Measurements from ENCODE around the gene SYNE1. TPM values are rescaled to one million over a fixed set of nuclear protein-coding genes. Genes with fewer than 3 reads are reported as not detected.

SYNE1 gene
- total RNA-seq, 2 experiments from 2014 or later, result 29.5 to 35.1 TPM

DNA sequence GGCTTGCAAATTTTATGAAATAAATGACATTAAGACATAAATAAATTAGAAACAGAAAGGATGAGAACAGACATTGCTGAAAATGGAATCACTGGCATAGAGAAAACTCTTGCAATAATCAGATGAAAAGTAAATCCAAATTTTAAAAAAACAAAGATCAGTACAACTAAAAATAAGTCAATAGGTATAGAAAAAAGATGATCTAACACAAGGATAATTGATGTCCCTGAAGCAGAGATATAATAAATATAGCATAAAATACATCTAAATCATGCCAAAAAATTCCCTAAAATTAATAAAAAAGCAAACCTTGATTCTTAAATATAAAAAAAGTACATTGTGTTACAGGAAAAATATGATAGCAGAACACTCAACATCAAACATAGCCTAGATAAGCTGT lies 379.6 kb downstream of the SYNE1 start:
- H3K36me3 Mint-ChIP-seq (ENCODE audit: low read depth), result peaks cover 22% of the 10 kb centered on the region
- TF ChIP-seq, protein P1, sequence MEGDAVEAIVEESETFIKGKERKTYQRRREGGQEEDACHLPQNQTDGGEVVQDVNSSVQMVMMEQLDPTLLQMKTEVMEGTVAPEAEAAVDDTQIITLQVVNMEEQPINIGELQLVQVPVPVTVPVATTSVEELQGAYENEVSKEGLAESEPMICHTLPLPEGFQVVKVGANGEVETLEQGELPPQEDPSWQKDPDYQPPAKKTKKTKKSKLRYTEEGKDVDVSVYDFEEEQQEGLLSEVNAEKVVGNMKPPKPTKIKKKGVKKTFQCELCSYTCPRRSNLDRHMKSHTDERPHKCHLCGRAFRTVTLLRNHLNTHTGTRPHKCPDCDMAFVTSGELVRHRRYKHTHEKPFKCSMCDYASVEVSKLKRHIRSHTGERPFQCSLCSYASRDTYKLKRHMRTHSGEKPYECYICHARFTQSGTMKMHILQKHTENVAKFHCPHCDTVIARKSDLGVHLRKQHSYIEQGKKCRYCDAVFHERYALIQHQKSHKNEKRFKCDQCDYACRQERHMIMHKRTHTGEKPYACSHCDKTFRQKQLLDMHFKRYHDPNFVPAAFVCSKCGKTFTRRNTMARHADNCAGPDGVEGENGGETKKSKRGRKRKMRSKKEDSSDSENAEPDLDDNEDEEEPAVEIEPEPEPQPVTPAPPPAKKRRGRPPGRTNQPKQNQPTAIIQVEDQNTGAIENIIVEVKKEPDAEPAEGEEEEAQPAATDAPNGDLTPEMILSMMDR (IDR thresholded peaks at IDR 0.05), result no peak
- H3K4me1 Mint-ChIP-seq (ENCODE audit: low read depth), result no peaks in the 10 kb centered on the region
- CTCF ChIA-PET, result interaction anchor here (1.0 kb wide), 1 partner anchor 10 kb away, joined by 3 read pairs; no protein-coding TSS in a partner anchor
- POLR2A ChIA-PET, result interaction anchor here (0.6 kb wide), 1 partner anchor 34 kb away, joined by 3 read pairs; no protein-coding TSS in a partner anchor
- DNase-seq (no peak), ATAC-seq (no peak)
- intact Hi-C loops (cut with micrococcal nuclease), result no loop called here
- H3K9me3 Mint-ChIP-seq, result no peaks in the 10 kb centered on the region
- no peaks in the 10 kb centered on the region for H3K27me3 Mint-ChIP-seq
- H3K4me3 Mint-ChIP-seq, result no peak overlapping the region
- no peak overlapping the region for H3K27ac Mint-ChIP-seq

DNA sequence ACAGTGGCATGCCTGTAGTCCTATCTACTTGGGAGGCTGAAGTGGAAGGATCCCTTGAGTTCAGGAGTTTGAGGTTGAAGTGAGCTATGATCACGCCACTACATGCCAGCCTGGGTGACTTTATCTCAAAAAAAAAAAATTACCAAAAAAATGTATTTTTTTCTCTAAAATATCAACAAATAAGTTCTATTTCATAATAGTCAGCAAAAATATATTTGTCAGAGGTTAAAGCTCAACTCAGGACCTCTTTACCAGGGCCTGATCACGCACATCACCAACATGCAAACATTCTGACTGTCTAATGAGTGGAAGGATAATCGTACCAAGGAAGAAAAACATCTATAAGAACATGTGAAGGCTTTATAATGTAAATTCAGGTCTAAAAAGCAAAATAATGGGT lies 387.0 kb downstream of the SYNE1 start:
- Mint-ChIP-seq H3K36me3 (ENCODE audit: low read depth) (peaks cover 17% of the 10 kb centered on the region), H3K9me3 (no peaks in the 10 kb centered on the region), H3K27ac (no peak overlapping the region), H3K27me3 (no peaks in the 10 kb centered on the region), H3K4me3 (no peak overlapping the region), H3K4me1 (ENCODE audit: low read depth) (no peaks in the 10 kb centered on the region)
- no peak for DNase-seq
- intact Hi-C loops (cut with micrococcal nuclease), result no loop called here
- TF ChIP-seq, protein P1 (IDR thresholded peaks at IDR 0.05), result no peak
- POLR2A ChIA-PET, result no interaction called here
- no peak for ATAC-seq
- CTCF ChIA-PET, result interaction anchor here (1.2 kb wide), 1 partner anchor 11 kb away, joined by 5 read pairs; no protein-coding TSS in a partner anchor

DNA sequence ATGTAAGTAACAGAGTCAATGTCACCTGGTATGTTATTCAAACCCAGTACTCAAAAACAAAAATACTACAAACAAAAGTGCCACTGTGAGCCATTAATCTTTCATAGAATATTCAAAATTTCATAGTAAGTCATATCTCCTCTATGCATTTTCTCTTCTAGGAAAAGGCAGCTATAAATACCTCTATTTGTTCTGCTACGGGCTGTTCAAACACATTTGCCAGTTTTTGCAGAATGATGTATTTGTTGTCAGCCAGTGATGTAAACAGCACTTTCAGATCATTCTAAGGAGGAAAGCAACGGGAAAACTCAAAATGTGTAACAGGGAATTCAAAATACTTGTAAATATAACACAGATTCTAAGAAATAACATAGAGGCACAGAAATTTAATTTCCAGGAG lies 388.2 kb downstream of the SYNE1 start:
- ChIA-PET CTCF (interaction anchor here (1.2 kb wide), 1 partner anchor 10 kb away, joined by 5 read pairs; no protein-coding TSS in a partner anchor), POLR2A (no interaction called here)
- TF ChIP-seq, protein P1 (IDR thresholded peaks at IDR 0.05), result no peak
- Mint-ChIP-seq H3K27ac (no peak overlapping the region), H3K27me3 (no peaks in the 10 kb centered on the region), H3K4me1 (ENCODE audit: low read depth) (no peaks in the 10 kb centered on the region), H3K4me3 (no peak overlapping the region), H3K36me3 (ENCODE audit: low read depth) (peaks cover 14% of the 10 kb centered on the region), H3K9me3 (no peaks in the 10 kb centered on the region)
- ATAC-seq (no peak), DNase-seq (no peak)
- intact Hi-C loops (cut with micrococcal nuclease), result no loop called here

DNA sequence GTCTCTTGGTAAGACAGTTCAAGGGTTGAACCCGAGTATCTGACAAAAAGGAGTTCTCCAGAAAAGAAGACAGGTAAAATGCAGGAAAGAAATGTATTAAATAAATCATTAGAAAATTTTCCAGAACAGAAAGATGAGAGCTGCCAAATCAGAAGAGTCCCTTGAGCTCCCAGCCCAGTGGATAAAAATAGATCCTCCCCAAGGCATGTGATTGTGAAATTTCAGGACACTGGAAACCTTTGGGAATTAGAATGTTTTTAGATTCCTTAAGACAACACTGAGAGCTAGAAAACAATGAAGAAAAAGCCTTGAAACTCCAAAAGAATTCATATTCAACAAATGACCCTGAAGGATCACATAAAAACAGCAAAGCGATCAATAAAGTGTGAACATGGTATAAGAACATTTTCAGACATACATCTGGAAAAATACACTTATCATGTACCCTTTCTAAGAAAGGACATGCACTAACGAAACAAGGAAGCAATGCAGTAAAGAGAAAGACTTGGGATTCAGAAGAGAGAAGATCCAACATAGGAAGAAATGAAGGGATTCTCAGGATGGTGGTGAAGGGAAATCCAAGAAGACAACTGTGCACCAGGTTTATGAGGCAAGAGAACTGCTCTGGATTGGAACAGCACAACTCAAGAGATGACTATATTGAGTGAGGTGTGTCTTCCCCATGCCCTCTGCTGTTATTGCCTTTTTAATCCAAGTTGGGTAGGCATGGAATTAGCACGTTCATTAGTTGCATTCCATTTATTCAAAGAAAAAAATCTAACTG lies 390.4 kb downstream of the SYNE1 start:
- no peak overlapping the region for H3K4me3 Mint-ChIP-seq
- no peaks in the 10 kb centered on the region for H3K4me1 Mint-ChIP-seq (ENCODE audit: low read depth)
- intact Hi-C loops (cut with micrococcal nuclease), result no loop called here
- no peaks in the 10 kb centered on the region for H3K27me3 Mint-ChIP-seq
- DNase-seq (no peak), ATAC-seq (no peak)
- CTCF ChIA-PET, result no interaction called here
- no peak overlapping the region for H3K27ac Mint-ChIP-seq
- TF ChIP-seq, protein P1 (IDR thresholded peaks at IDR 0.05), result no peak
- H3K36me3 Mint-ChIP-seq (ENCODE audit: low read depth), result peaks cover 12% of the 10 kb centered on the region
- POLR2A ChIA-PET, result interaction anchor here (1.1 kb wide), 1 partner anchor 15 kb away, joined by 3 read pairs; no protein-coding TSS in a partner anchor
- no peaks in the 10 kb centered on the region for H3K9me3 Mint-ChIP-seq

DNA sequence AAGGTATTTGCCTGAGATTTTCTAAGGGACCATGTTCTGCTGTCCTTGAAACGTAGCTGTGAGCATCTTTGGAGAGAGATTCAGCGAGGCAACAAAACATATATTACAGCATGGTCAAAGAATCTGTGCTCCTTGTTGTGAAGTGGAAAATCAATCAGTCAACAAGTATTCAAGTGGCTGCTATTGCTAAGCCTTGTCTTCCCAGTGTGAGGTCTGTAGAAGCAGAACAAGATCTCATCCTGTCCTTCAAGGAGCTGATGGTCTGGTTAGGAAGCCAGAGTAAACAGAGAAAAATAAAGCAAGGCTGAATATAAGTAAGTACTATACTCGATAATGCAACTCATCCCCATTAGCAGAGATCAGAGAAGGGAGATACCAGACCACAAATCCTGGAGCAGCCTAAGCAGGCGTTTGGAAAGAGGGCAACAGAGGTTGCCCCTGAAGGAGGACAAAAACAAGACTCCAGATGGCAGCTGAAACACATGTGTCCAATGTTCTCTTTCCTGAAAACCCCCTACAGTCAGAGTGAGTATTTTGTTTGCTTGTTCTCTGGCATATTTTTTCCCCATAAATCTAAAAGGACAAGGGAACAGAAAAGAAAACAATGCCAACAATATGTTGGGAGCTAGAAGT lies 392.0 kb downstream of the SYNE1 start:
- no peak for ATAC-seq
- no peaks in the 10 kb centered on the region for H3K27me3 Mint-ChIP-seq
- no peaks in the 10 kb centered on the region for H3K9me3 Mint-ChIP-seq
- DNase-seq, result no peak
- POLR2A ChIA-PET, result no interaction called here
- CTCF ChIA-PET, result no interaction called here
- intact Hi-C loops (cut with micrococcal nuclease), result no loop called here
- H3K4me3 Mint-ChIP-seq, result no peak overlapping the region
- H3K4me1 Mint-ChIP-seq (ENCODE audit: low read depth), result no peaks in the 10 kb centered on the region
- TF ChIP-seq, protein P1 (IDR thresholded peaks at IDR 0.05), result no peak
- H3K36me3 Mint-ChIP-seq (ENCODE audit: low read depth), result peaks cover 15% of the 10 kb centered on the region
- H3K27ac Mint-ChIP-seq, result no peak overlapping the region

Data from activated CD8-positive, alpha-beta T cell treated with anti-CD3 and anti-CD28 coated beads for 36 hours (primary cell).